ENCODE data around the gene LACRT.

- TF ChIP-seq, protein P1, sequence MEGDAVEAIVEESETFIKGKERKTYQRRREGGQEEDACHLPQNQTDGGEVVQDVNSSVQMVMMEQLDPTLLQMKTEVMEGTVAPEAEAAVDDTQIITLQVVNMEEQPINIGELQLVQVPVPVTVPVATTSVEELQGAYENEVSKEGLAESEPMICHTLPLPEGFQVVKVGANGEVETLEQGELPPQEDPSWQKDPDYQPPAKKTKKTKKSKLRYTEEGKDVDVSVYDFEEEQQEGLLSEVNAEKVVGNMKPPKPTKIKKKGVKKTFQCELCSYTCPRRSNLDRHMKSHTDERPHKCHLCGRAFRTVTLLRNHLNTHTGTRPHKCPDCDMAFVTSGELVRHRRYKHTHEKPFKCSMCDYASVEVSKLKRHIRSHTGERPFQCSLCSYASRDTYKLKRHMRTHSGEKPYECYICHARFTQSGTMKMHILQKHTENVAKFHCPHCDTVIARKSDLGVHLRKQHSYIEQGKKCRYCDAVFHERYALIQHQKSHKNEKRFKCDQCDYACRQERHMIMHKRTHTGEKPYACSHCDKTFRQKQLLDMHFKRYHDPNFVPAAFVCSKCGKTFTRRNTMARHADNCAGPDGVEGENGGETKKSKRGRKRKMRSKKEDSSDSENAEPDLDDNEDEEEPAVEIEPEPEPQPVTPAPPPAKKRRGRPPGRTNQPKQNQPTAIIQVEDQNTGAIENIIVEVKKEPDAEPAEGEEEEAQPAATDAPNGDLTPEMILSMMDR (IDR thresholded peaks at IDR 0.05) = no peak
- no peak for TF ChIP-seq POLR2A (IDR thresholded peaks at IDR 0.05)
Measured at GRCh38 chr12:54605138-54605970, 29.3 kb downstream of the LACRT start.

Data from body of pancreas (tissue), 4 donors.